ENCODE results near the gene NUBPL. TPM values are rescaled to one million over a fixed set of nuclear protein-coding genes. Genes with fewer than 3 reads are reported as not detected.

Gene NUBPL
- total and polyA plus RNA-seq, 2 experiments from 2014 or later = 22.9 to 30.8 TPM

GRCh38 chr14:31758941-31759340 is 197.7 kb downstream of the NUBPL start:
- Histone ChIP-seq H3K9me3 (ENCODE audit: low read depth) (no peaks in the 10 kb centered on the region), H3K27me3 (no peaks in the 10 kb centered on the region), H3K4me3 (no peak overlapping the region), H3K4me1 (ENCODE audit: low read depth) (no peaks in the 10 kb centered on the region), H3K27ac (no peak overlapping the region), H3K36me3 (no peaks in the 10 kb centered on the region)
- no peak for DNase-seq (ENCODE audit: low read depth in 1 of 2, low spot score in 1 of 2)
- TF ChIP-seq CTCF (IDR thresholded peaks at IDR 0.05; ENCODE audit: low read depth, low read length) = no peak

- Histone ChIP-seq H3K27me3 (no peaks in the 10 kb centered on the region), H3K4me3 (no peak overlapping the region), H3K9me3 (ENCODE audit: low read depth) (no peaks in the 10 kb centered on the region), H3K36me3 (no peaks in the 10 kb centered on the region), H3K27ac (no peak overlapping the region), H3K4me1 (ENCODE audit: low read depth) (no peaks in the 10 kb centered on the region)
- DNase-seq (ENCODE audit: low read depth in 1 of 2, low spot score in 1 of 2) = no peak
- no peak for TF ChIP-seq CTCF (IDR thresholded peaks at IDR 0.05; ENCODE audit: low read depth, low read length)
These were observed 199.1 kb downstream of the NUBPL start for GRCh38 chr14:31760277-31760676.

- no peak for DNase-seq (ENCODE audit: low read depth in 1 of 2, low spot score in 1 of 2)
- Histone ChIP-seq H3K36me3 (no peaks in the 10 kb centered on the region), H3K9me3 (ENCODE audit: low read depth) (no peaks in the 10 kb centered on the region), H3K27ac (no peak overlapping the region), H3K4me1 (ENCODE audit: low read depth) (no peaks in the 10 kb centered on the region), H3K27me3 (no peaks in the 10 kb centered on the region), H3K4me3 (no peak overlapping the region)
- TF ChIP-seq CTCF (IDR thresholded peaks at IDR 0.05; ENCODE audit: low read depth, low read length) = no peak
These were observed 200.1 kb downstream of the NUBPL start for GRCh38 chr14:31761325-31761724.

GRCh38 chr14:31763041-31763440 is 201.8 kb downstream of the NUBPL start:
- Histone ChIP-seq H3K4me3 (no peak overlapping the region), H3K27me3 (no peaks in the 10 kb centered on the region), H3K27ac (no peak overlapping the region), H3K4me1 (ENCODE audit: low read depth) (no peaks in the 10 kb centered on the region), H3K36me3 (no peaks in the 10 kb centered on the region), H3K9me3 (ENCODE audit: low read depth) (no peaks in the 10 kb centered on the region)
- DNase-seq (ENCODE audit: low read depth in 1 of 2, low spot score in 1 of 2) = no peak
- no peak for TF ChIP-seq CTCF (IDR thresholded peaks at IDR 0.05; ENCODE audit: low read depth, low read length)

- Histone ChIP-seq H3K9me3 (ENCODE audit: low read depth) (no peaks in the 10 kb centered on the region), H3K36me3 (no peaks in the 10 kb centered on the region), H3K4me3 (no peak overlapping the region), H3K27ac (no peak overlapping the region), H3K27me3 (no peaks in the 10 kb centered on the region), H3K4me1 (ENCODE audit: low read depth) (no peaks in the 10 kb centered on the region)
- no peak for DNase-seq (ENCODE audit: low read depth in 1 of 2, low spot score in 1 of 2)
- TF ChIP-seq CTCF (IDR thresholded peaks at IDR 0.05; ENCODE audit: low read depth, low read length) = no peak
These were observed 205.2 kb downstream of the NUBPL start for GRCh38 chr14:31766315-31766892.
